Astrocyte (in vitro differentiated cells and primary cell): Measurements from ENCODE around the gene SRSF3. TPM values are rescaled to one million over a fixed set of nuclear protein-coding genes. Genes with fewer than 3 reads are reported as not detected.

Source experiments
- DNase-seq: peaks from one replicate; pipeline ENCODE4 v3.0.0-alpha.2; 2010; ENCODE audit warnings: low read depth
- FAIRE-seq: peaks from 2 replicates; lab custom pipeline; 2011; peaks lifted over from hg19 to GRCh38; lab: Jason Lieb, UNC
- H2AFZ ChIP-seq: 2 replicates; pipeline ENCODE4 v1.6.0; 2012; ENCODE audit warnings: low read depth, low read length, inconsistent platforms
- H3K27ac ChIP-seq: 2 replicates; pipeline ENCODE4 v1.5.1; 2011; ENCODE audit warnings: low read depth, low read length, inconsistent platforms
- H3K27me3 ChIP-seq: 2 replicates; pipeline ENCODE4 v1.6.0; 2011; ENCODE audit warnings: low read length, inconsistent platforms; ENCODE audit not compliant: insufficient read depth
- H3K36me3 ChIP-seq: 2 replicates; pipeline ENCODE4 v1.5.1; 2011; ENCODE audit warnings: low read length, inconsistent platforms; ENCODE audit not compliant: insufficient read depth
- H3K4me1 ChIP-seq: 2 replicates; pipeline ENCODE4 v1.5.1; 2011; ENCODE audit warnings: low read length, inconsistent platforms; ENCODE audit not compliant: insufficient read depth
- H3K4me2 ChIP-seq: 2 replicates; pipeline ENCODE4 v1.6.0; 2012; ENCODE audit warnings: low read length, inconsistent platforms
- H3K4me3 ChIP-seq: 2 replicates; pipeline ENCODE4 v1.5.1; 2011; ENCODE audit warnings: low read depth, mild to moderate bottlenecking, low read length, inconsistent platforms; ENCODE audit not compliant: insufficient read depth
- H3K79me2 ChIP-seq: 2 replicates; pipeline ENCODE4 v1.6.0; 2012; ENCODE audit warnings: mild to moderate bottlenecking, low read length, inconsistent platforms; ENCODE audit not compliant: insufficient read depth
- H3K9ac ChIP-seq: 2 replicates; pipeline ENCODE4 v1.6.0; 2012; ENCODE audit warnings: mild to moderate bottlenecking, low read length, inconsistent platforms
- H3K9me3 ChIP-seq: 2 replicates; pipeline ENCODE4 v1.5.1; 2012; ENCODE audit warnings: low read depth, mild to moderate bottlenecking, low read length, inconsistent platforms; ENCODE audit not compliant: insufficient read depth
- H4K20me1 ChIP-seq: 2 replicates; pipeline ENCODE4 v1.6.0; 2012; ENCODE audit warnings: low read length, inconsistent platforms; ENCODE audit not compliant: insufficient read depth
- H3K27ac Mint-ChIP-seq: one replicate; pipeline ENCODE4 v1.8.0; 2021; ENCODE audit warnings: mild to moderate bottlenecking, mixed read lengths; ENCODE audit not compliant: unreplicated experiment
- H3K27me3 Mint-ChIP-seq: one replicate; pipeline ENCODE4 v1.8.0; 2021; ENCODE audit warnings: low read depth, mixed read lengths; ENCODE audit not compliant: unreplicated experiment
- H3K36me3 Mint-ChIP-seq: one replicate; pipeline ENCODE4 v1.8.0; 2021; ENCODE audit warnings: low read depth, mixed read lengths; ENCODE audit not compliant: unreplicated experiment
- H3K4me1 Mint-ChIP-seq: one replicate; pipeline ENCODE4 v1.8.0; 2021; ENCODE audit warnings: low read depth, mixed read lengths; ENCODE audit not compliant: unreplicated experiment
- H3K4me3 Mint-ChIP-seq: one replicate; pipeline ENCODE4 v1.8.0; 2021; ENCODE audit warnings: mild to moderate bottlenecking, moderate library complexity, mixed read lengths; ENCODE audit not compliant: unreplicated experiment
- H3K9me3 Mint-ChIP-seq: one replicate; pipeline ENCODE4 v1.8.0; 2021; ENCODE audit warnings: mild to moderate bottlenecking, mixed read lengths; ENCODE audit not compliant: unreplicated experiment
- CTCF ChIP-seq: IDR thresholded peaks from 2 replicates; pipeline ENCODE4 v1.5.1; 2011; ENCODE audit warnings: low read depth, mild to moderate bottlenecking, inconsistent platforms, low read length, moderate library complexity; ENCODE audit not compliant: insufficient read depth
- EZH2 ChIP-seq: IDR thresholded peaks from 2 replicates; pipeline ENCODE4 v1.6.1; 2012; ENCODE audit warnings: mild to moderate bottlenecking, low read length, inconsistent platforms; ENCODE audit not compliant: insufficient read depth
- total RNA-seq: library from RNA; stranded (reverse); gene quantifications from 2 replicates; pipeline ENCODE4 v1.2.1, GENCODE V29; 2021

The SRSF3 gene
- total RNA-seq, 1 donor from 2014 or later: 260 TPM

DNA sequence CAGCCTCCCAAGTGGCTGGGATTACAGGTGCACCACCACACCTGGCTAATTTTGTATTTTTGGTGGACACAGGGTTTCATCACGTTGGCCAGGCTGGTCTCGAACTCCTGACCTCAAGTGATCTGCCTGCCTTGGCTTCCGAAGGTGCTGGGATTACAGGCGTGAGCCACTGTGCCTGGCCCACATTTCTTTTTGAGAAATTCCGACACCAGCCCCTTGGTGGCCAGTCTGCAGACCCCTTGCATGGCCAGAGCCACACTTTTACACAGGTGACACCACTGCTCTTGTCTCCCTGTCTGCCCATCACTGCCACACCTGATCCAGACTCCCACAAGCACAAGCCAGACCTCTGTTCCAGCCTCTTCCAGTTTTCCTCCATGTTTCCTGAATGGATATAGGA lies 33.0 kb downstream of the SRSF3 start:
- Histone ChIP-seq H3K79me2 (no peaks in the 10 kb centered on the region), H3K4me3 (no peak overlapping the region), H4K20me1 (peaks cover 14% of the 10 kb centered on the region), H2AFZ (no peak overlapping the region), H3K9me3 (no peaks in the 10 kb centered on the region), H3K9ac (no peak overlapping the region), H3K4me1 (peaks cover 8% of the 10 kb centered on the region), H3K4me2 (no peak overlapping the region), H3K27me3 (no peaks in the 10 kb centered on the region), H3K27ac (no peak overlapping the region), H3K36me3 (no peaks in the 10 kb centered on the region)
- TF ChIP-seq CTCF (no peak), EZH2 (no peak)
- no peak for FAIRE-seq
- Mint-ChIP-seq H3K9me3 (no peaks in the 10 kb centered on the region), H3K27ac (no peak overlapping the region), H3K4me1 (peaks cover 19% of the 10 kb centered on the region), H3K27me3 (peaks cover 20% of the 10 kb centered on the region), H3K4me3 (no peak overlapping the region), H3K36me3 (peaks cover under 1% of the 10 kb centered on the region)
- no peak for DNase-seq

- no peaks in the 10 kb centered on the region for H3K9me3 ChIP-seq
- DNase-seq: peak; percentile 63
- Mint-ChIP-seq H3K36me3 (no peaks in the 10 kb centered on the region), H3K9me3 (no peaks in the 10 kb centered on the region), H3K4me3 (no peak overlapping the region), H3K27me3 (peaks cover 17% of the 10 kb centered on the region), H3K27ac (no peak overlapping the region), H3K4me1 (peaks cover 16% of the 10 kb centered on the region)
- peaks cover 8% of the 10 kb centered on the region for H3K4me1 ChIP-seq
- no peak overlapping the region for H2AFZ ChIP-seq
- FAIRE-seq: no peak
- no peak overlapping the region for H3K4me3 ChIP-seq
- H3K9ac ChIP-seq: no peak overlapping the region
- no peaks in the 10 kb centered on the region for H3K27me3 ChIP-seq
- no peaks in the 10 kb centered on the region for H3K79me2 ChIP-seq
- H3K4me2 ChIP-seq: no peak overlapping the region
- no peak overlapping the region for H3K27ac ChIP-seq
- peaks cover 9% of the 10 kb centered on the region for H4K20me1 ChIP-seq
- H3K36me3 ChIP-seq: no peaks in the 10 kb centered on the region
- TF ChIP-seq EZH2 (no peak), CTCF (no peak)
These were observed 33.7 kb downstream of the SRSF3 start for GRCh38 chr6:36627801-36628246.

- DNase-seq: no peak
- no peaks in the 10 kb centered on the region for H3K9me3 Mint-ChIP-seq
- Histone ChIP-seq H3K4me1 (peaks cover 13% of the 10 kb centered on the region), H2AFZ (no peak overlapping the region), H3K4me3 (no peak overlapping the region), H3K79me2 (no peaks in the 10 kb centered on the region), H3K27ac (no peak overlapping the region), H3K4me2 (no peak overlapping the region), H3K36me3 (no peaks in the 10 kb centered on the region), H3K27me3 (no peaks in the 10 kb centered on the region), H3K9ac (no peak overlapping the region), H3K9me3 (no peaks in the 10 kb centered on the region), H4K20me1 (peaks cover 6% of the 10 kb centered on the region)
- peaks cover 15% of the 10 kb centered on the region for H3K27me3 Mint-ChIP-seq
- H3K36me3 Mint-ChIP-seq: no peaks in the 10 kb centered on the region
- no peak for TF ChIP-seq EZH2
- TF ChIP-seq CTCF: no peak
- peaks cover 16% of the 10 kb centered on the region for H3K4me1 Mint-ChIP-seq
- no peak for FAIRE-seq
- H3K4me3 Mint-ChIP-seq: no peak overlapping the region
- H3K27ac Mint-ChIP-seq: no peak overlapping the region
These were observed 35.6 kb downstream of the SRSF3 start for GRCh38 chr6:36629784-36630183.
